H1 (cell line): ENCODE data around the gene WDR93.

Experiments
- CEBPB ChIP-seq: IDR thresholded peaks from 2 replicates; pipeline ENCODE4 v1.6.1; 2012; ENCODE audit warnings: low read depth, low read length
- CHD2 ChIP-seq: IDR thresholded peaks from 2 replicates; pipeline ENCODE4 v1.6.1; 2012; ENCODE audit warnings: low read length, improper control_type of control experiment
- CTCF ChIP-seq, 3 experiments: IDR thresholded peaks; 1 replicate in 2 of 3; 2 replicates in 1 of 3; pipeline versions ENCODE4 v1.5.1 to v1.6.1; 2011; ENCODE audit warnings: low read length in 3 of 3, mild to moderate bottlenecking in 3 of 3, inconsistent platforms in 2 of 3, low read depth in 1 of 3, moderate library complexity in 1 of 3; ENCODE audit not compliant: insufficient read depth in 1 of 3; ENCODE audit errors: control extremely low read depth in 1 of 3
- EP300 ChIP-seq, 2 experiments: IDR thresholded peaks; 1 replicate in 1 of 2; 2 replicates in 1 of 2; pipeline ENCODE4 v1.6.1; 2011 to 2012; ENCODE audit warnings: low read depth in 2 of 2, low read length in 2 of 2, mild to moderate bottlenecking in 2 of 2, borderline replicate concordance in 1 of 2, inconsistent platforms in 1 of 2, moderate library complexity in 1 of 2
- EZH2 ChIP-seq: fragments of 200-600 bp; sonication (generic); IDR thresholded peaks from 2 replicates; pipeline ENCODE4 v1.7.1; 2012; ENCODE audit warnings: low read depth, mild to moderate bottlenecking, moderate library complexity, low read length, inconsistent platforms; ENCODE audit not compliant: severe bottlenecking
- GABPA ChIP-seq: IDR thresholded peaks from 2 replicates; pipeline ENCODE4 v1.6.1; 2011; ENCODE audit warnings: mild to moderate bottlenecking, low read length, moderate library complexity, borderline replicate concordance; ENCODE audit not compliant: insufficient read depth
- HDAC2 ChIP-seq, 2 experiments: fragments of 300-600 bp in 1 of 2; sonication (generic) in 1 of 2; IDR thresholded peaks; 2 replicates each; pipeline ENCODE4 v1.6.1; 2011 to 2012; ENCODE audit warnings: low read depth in 2 of 2, low read length in 2 of 2, mild to moderate bottlenecking in 2 of 2, moderate library complexity in 2 of 2, borderline replicate concordance in 1 of 2, inconsistent platforms in 1 of 2
- MAX ChIP-seq: IDR thresholded peaks from 2 replicates; pipeline ENCODE4 v1.6.1; 2012; ENCODE audit warnings: inconsistent platforms
- USF2 ChIP-seq: IDR thresholded peaks from 2 replicates; pipeline ENCODE4 v1.6.1; 2011; ENCODE audit warnings: low read length, improper control_type of control experiment

- TF ChIP-seq CEBPB (no peak), CHD2 (no peak), HDAC2 (IDR thresholded peaks at IDR 0.05; ENCODE audit: borderline replicate concordance in 1 of 2, low read depth in 2 of 2, low read length in 2 of 2) (no peak), CTCF (IDR thresholded peaks at IDR 0.05; ENCODE audit: control extremely low read depth in 1 of 3, insufficient read depth in 1 of 3, low read depth in 1 of 3, low read length in 3 of 3) (peak; percentile 67 to 78 (median 71)), MAX (peak; percentile 97), GABPA (peak; percentile 22; the same call in 1 of the 2 replicates), EZH2 (no peak), EP300 (IDR thresholded peaks at IDR 0.05; ENCODE audit: borderline replicate concordance in 1 of 2, low read depth in 2 of 2, low read length in 2 of 2) (no peak), USF2 (no peak)
These were observed 85.9 kb downstream of the WDR93 start, which contains the start of gene MESP2 for GRCh38 chr15:89776274-89777072.
